Middle frontal gyrus (tissue), 1 donor: Measurements from ENCODE around the gene SERINC2.

Source experiments
- DNase-seq: peaks from one replicate; pipeline ENCODE4 v3.0.0-alpha.2; 2015; ENCODE audit warnings: low spot score; ENCODE audit errors: extremely low spot score

Gene SERINC2

DNA sequence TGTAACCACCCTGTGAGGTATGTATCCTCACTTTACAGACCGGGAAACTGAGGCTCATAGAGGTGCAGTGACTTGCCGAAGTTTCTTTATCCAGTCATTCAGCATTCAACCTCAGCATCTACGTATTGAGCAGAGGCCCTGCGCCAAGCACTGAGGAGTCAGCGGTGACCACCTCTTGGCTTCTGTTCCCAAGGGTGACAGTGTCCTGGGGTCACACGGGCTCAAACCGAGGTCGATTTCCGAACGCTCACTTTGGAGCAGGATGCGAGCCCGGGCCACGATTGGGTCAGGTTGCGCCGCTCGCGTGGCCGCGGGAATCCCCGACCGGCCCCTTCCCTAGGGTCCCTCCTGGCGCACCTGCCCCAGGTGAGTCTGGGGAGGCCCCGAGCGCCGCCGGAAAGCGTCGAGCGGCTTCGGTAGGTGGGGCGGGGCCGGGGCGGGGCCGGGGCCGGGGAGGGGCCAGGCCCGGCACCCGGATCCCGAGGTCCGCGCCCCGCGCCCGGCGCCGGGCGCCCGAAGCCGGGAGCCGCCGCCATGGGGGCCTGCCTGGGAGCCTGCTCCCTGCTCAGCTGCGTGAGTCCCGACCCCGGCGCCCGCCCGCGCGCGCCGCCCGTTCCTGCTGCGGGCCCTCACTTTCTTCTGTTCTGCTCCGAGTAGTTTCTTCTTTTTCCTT, at the start of gene SERINC2:
Gene SERINC2 (plus strand): TSS at position 482 of the 673 bp plus-strand sequence. CDS start 53 bp downstream, at position 535.
- no peak for DNase-seq

- no peak for DNase-seq
Measured at GRCh38 chr1:31364561-31365250, 48.3 kb upstream of the SERINC2 start.

GRCh38 chr1:31366796-31367195, 46.2 kb upstream of the SERINC2 start:
- DNase-seq, result no peak

- DNase-seq, result no peak
Measured at GRCh38 chr1:31368611-31369107, 44.4 kb upstream of the SERINC2 start.

DNA sequence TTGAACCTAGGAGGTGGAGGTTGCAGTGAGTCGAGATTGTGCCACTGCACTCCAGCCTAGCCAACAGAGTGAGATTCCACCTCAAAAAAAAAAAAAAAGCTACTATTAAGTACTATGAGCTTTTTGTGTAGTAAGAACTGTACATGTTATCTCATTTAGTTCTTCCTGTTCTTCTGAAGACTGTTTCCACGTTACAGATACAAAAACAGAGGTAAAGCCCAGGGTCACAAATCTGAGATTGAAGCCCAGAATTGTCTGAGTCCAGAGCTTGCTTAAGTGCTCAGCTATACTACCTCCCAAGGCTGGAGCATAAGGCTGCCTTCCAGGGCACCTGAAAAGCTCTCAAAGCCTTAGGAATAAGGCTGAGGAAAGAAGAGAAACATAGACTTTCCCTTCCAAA, 43.0 kb upstream of the SERINC2 start:
- no peak for DNase-seq

GRCh38 chr1:31370565-31370964, 42.4 kb upstream of the SERINC2 start:
- DNase-seq, result no peak

GRCh38 chr1:31371121-31371959, 41.7 kb upstream of the SERINC2 start:
- DNase-seq, result no peak

GRCh38 chr1:31372051-31372450, 41.0 kb upstream of the SERINC2 start:
- DNase-seq, result no peak

GRCh38 chr1:31372751-31373055, 40.3 kb upstream of the SERINC2 start:
- DNase-seq, result no peak

- DNase-seq, result no peak
Measured at GRCh38 chr1:31373056-31373896, 39.7 kb upstream of the SERINC2 start, which contains the start of gene FABP3. Gene FABP3 (minus strand): TSS chr1:31373076. CDS start chr1:31373014, 62 bp downstream.

GRCh38 chr1:31373897-31374486, 39.0 kb upstream of the SERINC2 start:
- no peak for DNase-seq

DNA sequence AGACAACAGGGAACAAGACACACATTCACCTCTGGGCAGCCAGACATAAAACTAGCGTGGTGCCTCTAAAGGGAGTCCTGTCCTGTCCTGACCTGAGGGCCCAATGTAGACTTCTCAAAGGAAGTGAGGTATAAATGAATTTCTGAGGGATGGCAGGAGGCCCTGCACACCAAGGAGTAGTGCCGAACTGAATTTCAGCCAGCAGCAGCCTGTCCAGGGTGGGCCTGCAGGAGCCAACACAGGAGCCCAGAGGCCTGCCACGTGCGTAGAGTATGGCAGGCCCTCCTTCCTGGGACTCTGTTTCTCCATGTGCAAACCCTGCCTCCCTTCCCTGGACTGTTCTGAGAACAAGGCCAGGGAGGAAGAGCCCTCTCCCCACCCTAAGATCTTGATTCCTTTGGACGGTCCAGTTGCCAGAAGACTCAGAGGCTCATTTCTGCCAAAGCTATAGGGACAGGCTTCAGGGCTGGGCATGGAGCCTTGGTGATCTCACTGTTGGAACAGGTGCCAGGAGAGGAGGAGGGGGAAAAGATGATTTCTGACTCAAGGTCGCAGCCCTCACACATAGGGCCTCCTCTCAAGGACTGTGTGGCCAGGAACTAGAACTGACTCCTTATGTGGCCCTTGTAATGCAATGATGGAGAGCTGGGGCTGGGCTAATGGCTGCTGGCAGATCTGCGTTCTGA, 38.4 kb upstream of the SERINC2 start:
- no peak for DNase-seq

- DNase-seq, result peak; percentile 83
Measured at GRCh38 chr1:31376375-31377134, 36.5 kb upstream of the SERINC2 start.

GRCh38 chr1:31377364-31377863, 35.6 kb upstream of the SERINC2 start:
- DNase-seq, result no peak

- no peak for DNase-seq
Measured at GRCh38 chr1:31378001-31378400, 35.0 kb upstream of the SERINC2 start.

GRCh38 chr1:31380181-31380580, 32.8 kb upstream of the SERINC2 start:
- no peak for DNase-seq

DNA sequence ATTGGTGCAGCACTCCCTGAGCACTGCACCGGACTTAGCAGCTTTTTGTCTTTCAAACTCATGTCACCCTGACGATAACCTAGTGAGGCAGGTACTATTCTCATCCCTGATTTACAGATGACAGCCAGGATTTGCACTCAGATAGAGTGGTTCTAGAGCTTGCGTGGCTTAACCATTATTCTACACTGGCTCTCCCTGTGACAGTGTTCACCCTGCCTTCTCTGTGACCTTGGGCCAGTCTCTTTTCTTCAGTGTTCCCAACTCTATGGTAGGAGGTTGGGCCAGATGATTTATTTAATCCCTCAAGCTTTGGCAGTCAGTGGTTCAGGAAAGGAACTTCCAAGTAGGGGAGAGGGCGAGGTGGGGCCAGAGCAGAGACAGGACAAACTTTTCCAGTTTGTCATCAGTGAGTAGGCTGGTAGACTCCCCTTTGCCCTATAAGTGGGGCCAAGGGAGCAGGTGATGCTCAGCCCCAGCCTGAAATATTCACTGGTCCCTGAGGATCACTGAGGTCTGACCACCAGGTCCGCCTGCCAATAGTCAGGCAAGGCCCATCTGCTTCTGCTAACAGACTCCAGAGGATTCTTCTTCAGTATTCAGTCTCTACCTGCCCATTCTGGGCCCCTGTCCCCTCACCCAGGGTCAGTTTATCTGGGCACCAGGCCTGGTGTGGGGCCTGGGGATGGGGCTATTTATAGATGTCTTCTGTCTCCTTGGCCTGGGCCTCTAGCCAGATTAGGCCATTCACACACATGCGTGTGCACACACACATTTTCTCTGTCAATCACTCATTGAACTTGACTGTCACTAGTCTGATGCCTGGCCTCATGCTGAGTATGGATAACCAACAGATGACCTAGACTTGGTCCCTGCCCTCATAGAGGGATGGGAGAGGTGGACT, 31.4 kb upstream of the SERINC2 start:
- no peak for DNase-seq

- DNase-seq, result no peak
Measured at GRCh38 chr1:31382379-31382989, 30.5 kb upstream of the SERINC2 start.
